Activated naive CD4-positive, alpha-beta T cell treated with anti-CD3 and anti-CD28 coated beads for 36 hours (primary cell): ENCODE measurements around the gene ELFN1. TPM values are rescaled to one million over a fixed set of nuclear protein-coding genes. Genes with fewer than 3 reads are reported as not detected.

ENCODE experiments used
- CTCF ChIA-PET: fragments of 350-600 bp; sonication (Branson Sonifier 250); formaldehyde crosslinking; loops from one replicate; lab custom pipeline; 2021; ENCODE audit warnings: antibody characterized with exemption; lab: Charles Lee
- DNase-seq: peaks from one replicate; pipeline ENCODE4 v3.0.0-alpha.2; 2020
- H3K27ac Mint-ChIP-seq: one replicate; pipeline ENCODE4 v1.8.0; 2021; ENCODE audit warnings: mild to moderate bottlenecking, mixed read lengths
- H3K27me3 Mint-ChIP-seq: one replicate; pipeline ENCODE4 v1.8.0; 2021; ENCODE audit warnings: low read depth, mixed read lengths
- H3K36me3 Mint-ChIP-seq: one replicate; pipeline ENCODE4 v1.8.0; 2021; ENCODE audit warnings: low read depth, mixed read lengths
- H3K4me1 Mint-ChIP-seq: one replicate; pipeline ENCODE4 v1.8.0; 2021; ENCODE audit warnings: low read depth, mixed read lengths
- H3K4me3 Mint-ChIP-seq: one replicate; pipeline ENCODE4 v1.8.0; 2021; ENCODE audit warnings: mild to moderate bottlenecking, moderate library complexity, mixed read lengths
- H3K9me3 Mint-ChIP-seq: one replicate; pipeline ENCODE4 v1.8.0; 2021; ENCODE audit warnings: mixed read lengths
- intact Hi-C: fragments of 100-400 bp; cut with micrococcal nuclease; formaldehyde crosslinking; loops from one replicate; pipeline ENCODE4 v1.15.1; 2023
- total RNA-seq, 2 experiments: library from RNA; stranded (reverse); gene quantifications; one replicate each; pipeline ENCODE4 v1.2.3, GENCODE V29; 2021

Gene ELFN1
- not detected for total RNA-seq

- Mint-ChIP-seq H3K4me3 (peak within 1 kb of the TSS; percentile 18), H3K4me1 (peaks cover 13% of the 10 kb centered on the region), H3K27me3 (peaks cover 32% of the 10 kb centered on the region), H3K36me3 (no peaks in the 10 kb centered on the region), H3K9me3 (no peaks in the 10 kb centered on the region), H3K27ac (no peak within 1 kb of the TSS)
- intact Hi-C loops: loop anchor here (10.0 kb wide), 1 partner anchor 255 kb away; no protein-coding TSS in a partner anchor
- peak; percentile 2 for DNase-seq
- CTCF ChIA-PET: no interaction called here
Observed at GRCh38 chr7:1669954-1670893, at the start of gene ELFN1. ELFN1 (plus strand) TSS chr7:1670277; CDS start chr7:1744597, 74,320 bp downstream.

- CTCF ChIA-PET: no interaction called here
- no peak for DNase-seq
- no peaks in the 10 kb centered on the region for H3K36me3 Mint-ChIP-seq
- no peak overlapping the region for H3K27ac Mint-ChIP-seq
- H3K27me3 Mint-ChIP-seq: no peaks in the 10 kb centered on the region
- H3K4me1 Mint-ChIP-seq: no peaks in the 10 kb centered on the region
- H3K9me3 Mint-ChIP-seq: no peaks in the 10 kb centered on the region
- intact Hi-C loops: no loop called here
- H3K4me3 Mint-ChIP-seq: no peak overlapping the region
Observed at GRCh38 chr7:1620835-1621234, 49.2 kb upstream of the ELFN1 start.

- H3K4me1 Mint-ChIP-seq: no peaks in the 10 kb centered on the region
- no peaks in the 10 kb centered on the region for H3K27me3 Mint-ChIP-seq
- intact Hi-C loops: no loop called here
- no peaks in the 10 kb centered on the region for H3K36me3 Mint-ChIP-seq
- CTCF ChIA-PET: no interaction called here
- no peak overlapping the region for H3K4me3 Mint-ChIP-seq
- H3K27ac Mint-ChIP-seq: no peak overlapping the region
- no peak for DNase-seq
- H3K9me3 Mint-ChIP-seq: no peaks in the 10 kb centered on the region
Observed at GRCh38 chr7:1621718-1622117, 48.4 kb upstream of the ELFN1 start.

GRCh38 chr7:1622441-1622840 is 47.6 kb upstream of the ELFN1 start:
- CTCF ChIA-PET: no interaction called here
- Mint-ChIP-seq H3K36me3 (no peaks in the 10 kb centered on the region), H3K27ac (no peak overlapping the region), H3K27me3 (no peaks in the 10 kb centered on the region), H3K9me3 (no peaks in the 10 kb centered on the region), H3K4me3 (no peak overlapping the region), H3K4me1 (no peaks in the 10 kb centered on the region)
- DNase-seq: no peak
- intact Hi-C loops: no loop called here

GRCh38 chr7:1623810-1624209 is 46.3 kb upstream of the ELFN1 start:
- Mint-ChIP-seq H3K27me3 (no peaks in the 10 kb centered on the region), H3K36me3 (no peaks in the 10 kb centered on the region), H3K4me3 (no peak overlapping the region), H3K9me3 (no peaks in the 10 kb centered on the region), H3K27ac (no peak overlapping the region), H3K4me1 (no peaks in the 10 kb centered on the region)
- intact Hi-C loops: no loop called here
- DNase-seq: no peak
- CTCF ChIA-PET: no interaction called here

GRCh38 chr7:1624999-1625927 is 44.8 kb upstream of the ELFN1 start:
- H3K36me3 Mint-ChIP-seq: no peaks in the 10 kb centered on the region
- no peak for DNase-seq
- H3K9me3 Mint-ChIP-seq: no peaks in the 10 kb centered on the region
- H3K27me3 Mint-ChIP-seq: no peaks in the 10 kb centered on the region
- H3K4me3 Mint-ChIP-seq: no peak overlapping the region
- H3K27ac Mint-ChIP-seq: no peak overlapping the region
- intact Hi-C loops: no loop called here
- CTCF ChIA-PET: no interaction called here
- no peaks in the 10 kb centered on the region for H3K4me1 Mint-ChIP-seq

GRCh38 chr7:1626769-1627168 is 43.3 kb upstream of the ELFN1 start:
- no peaks in the 10 kb centered on the region for H3K4me1 Mint-ChIP-seq
- no peak overlapping the region for H3K4me3 Mint-ChIP-seq
- no peaks in the 10 kb centered on the region for H3K36me3 Mint-ChIP-seq
- no peaks in the 10 kb centered on the region for H3K9me3 Mint-ChIP-seq
- intact Hi-C loops: no loop called here
- DNase-seq: no peak
- no peaks in the 10 kb centered on the region for H3K27me3 Mint-ChIP-seq
- H3K27ac Mint-ChIP-seq: no peak overlapping the region
- CTCF ChIA-PET: interaction anchor here (0.7 kb wide), 1 partner anchor 21 kb away, joined by 3 read pairs; no protein-coding TSS in a partner anchor

- no peak for DNase-seq
- CTCF ChIA-PET: no interaction called here
- Mint-ChIP-seq H3K4me3 (no peak overlapping the region), H3K4me1 (no peaks in the 10 kb centered on the region), H3K36me3 (no peaks in the 10 kb centered on the region), H3K9me3 (peaks cover 10% of the 10 kb centered on the region), H3K27me3 (peaks cover 6% of the 10 kb centered on the region), H3K27ac (no peak overlapping the region)
- intact Hi-C loops: no loop called here
Observed at GRCh38 chr7:1630700-1631336, 39.3 kb upstream of the ELFN1 start.

- CTCF ChIA-PET: no interaction called here
- Mint-ChIP-seq H3K9me3 (peaks cover 11% of the 10 kb centered on the region), H3K27me3 (peaks cover 6% of the 10 kb centered on the region), H3K4me1 (no peaks in the 10 kb centered on the region), H3K27ac (no peak overlapping the region), H3K36me3 (no peaks in the 10 kb centered on the region), H3K4me3 (no peak overlapping the region)
- DNase-seq: no peak
- intact Hi-C loops: no loop called here
Observed at GRCh38 chr7:1631678-1632077, 38.4 kb upstream of the ELFN1 start.

GRCh38 chr7:1632506-1632905 is 37.6 kb upstream of the ELFN1 start:
- Mint-ChIP-seq H3K4me1 (no peaks in the 10 kb centered on the region), H3K36me3 (no peaks in the 10 kb centered on the region), H3K9me3 (peaks cover 15% of the 10 kb centered on the region), H3K4me3 (no peak overlapping the region), H3K27me3 (peaks cover 6% of the 10 kb centered on the region), H3K27ac (no peak overlapping the region)
- DNase-seq: no peak
- intact Hi-C loops: no loop called here
- CTCF ChIA-PET: no interaction called here

GRCh38 chr7:1632916-1633785 is 36.9 kb upstream of the ELFN1 start:
- no peaks in the 10 kb centered on the region for H3K4me1 Mint-ChIP-seq
- no peak for DNase-seq
- CTCF ChIA-PET: no interaction called here
- no peaks in the 10 kb centered on the region for H3K36me3 Mint-ChIP-seq
- peaks cover 15% of the 10 kb centered on the region for H3K9me3 Mint-ChIP-seq
- no peak overlapping the region for H3K4me3 Mint-ChIP-seq
- H3K27me3 Mint-ChIP-seq: peaks cover 6% of the 10 kb centered on the region
- intact Hi-C loops: no loop called here
- no peak overlapping the region for H3K27ac Mint-ChIP-seq
